Testis (tissue), 2 donors: ENCODE data around the gene DNM3.

Experiments used
- POLR2A ChIP-seq: fragments of 450-650 bp; IDR thresholded peaks from one replicate; pipeline ENCODE4 v1.6.1; 2017; ENCODE audit warnings: antibody characterized with exemption, mild to moderate bottlenecking, moderate library complexity
- TF ChIP-seq, protein P1 (sequence below), 3 experiments: fragments of 450-650 bp in 2 of 3; fragments of 200-600 bp in 1 of 3; sonication (generic) in 1 of 3; IDR thresholded peaks; one replicate each; pipeline ENCODE4 v1.5.1; 2016 to 2019; ENCODE audit warnings: antibody characterized with exemption in 3 of 3, mild to moderate bottlenecking in 2 of 3, moderate library complexity in 1 of 3

DNA sequence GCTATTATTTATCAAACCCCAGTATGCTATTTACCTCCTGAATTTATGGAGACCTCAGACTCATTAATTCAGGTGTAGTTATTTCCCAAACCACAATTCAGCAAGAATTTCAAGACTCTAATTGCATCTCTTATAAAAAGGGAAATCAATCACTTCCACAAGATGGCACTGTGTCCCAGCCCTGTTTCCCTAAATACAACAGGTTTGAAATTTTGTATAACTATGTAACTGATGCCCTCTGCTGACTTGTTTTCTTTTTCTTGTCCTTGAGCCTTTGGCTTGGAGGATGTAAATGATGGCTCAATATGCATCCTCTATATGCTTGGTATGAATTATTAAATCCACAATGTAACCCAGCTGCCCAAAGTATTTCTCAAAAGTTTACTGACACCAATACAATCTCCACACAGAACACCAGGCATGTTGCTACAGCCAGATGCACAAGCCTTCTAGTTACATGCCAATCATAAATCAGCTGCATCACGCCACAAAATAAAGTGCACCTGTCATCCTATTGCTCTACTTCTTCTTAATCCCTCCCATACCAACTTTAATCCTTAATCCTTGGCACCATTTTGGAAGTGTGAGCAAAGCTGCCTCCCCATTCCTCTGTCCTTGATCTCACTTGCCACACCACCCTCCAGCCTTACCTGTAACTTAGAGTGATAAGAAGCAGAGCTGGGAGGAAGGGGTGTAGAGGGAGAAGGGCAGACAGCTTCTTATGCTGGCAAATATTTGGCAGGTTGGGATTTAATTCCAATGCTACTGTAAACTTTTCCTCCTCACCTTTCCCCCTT lies 588.2 kb downstream of the DNM3 start:
- TF ChIP-seq, protein P1, sequence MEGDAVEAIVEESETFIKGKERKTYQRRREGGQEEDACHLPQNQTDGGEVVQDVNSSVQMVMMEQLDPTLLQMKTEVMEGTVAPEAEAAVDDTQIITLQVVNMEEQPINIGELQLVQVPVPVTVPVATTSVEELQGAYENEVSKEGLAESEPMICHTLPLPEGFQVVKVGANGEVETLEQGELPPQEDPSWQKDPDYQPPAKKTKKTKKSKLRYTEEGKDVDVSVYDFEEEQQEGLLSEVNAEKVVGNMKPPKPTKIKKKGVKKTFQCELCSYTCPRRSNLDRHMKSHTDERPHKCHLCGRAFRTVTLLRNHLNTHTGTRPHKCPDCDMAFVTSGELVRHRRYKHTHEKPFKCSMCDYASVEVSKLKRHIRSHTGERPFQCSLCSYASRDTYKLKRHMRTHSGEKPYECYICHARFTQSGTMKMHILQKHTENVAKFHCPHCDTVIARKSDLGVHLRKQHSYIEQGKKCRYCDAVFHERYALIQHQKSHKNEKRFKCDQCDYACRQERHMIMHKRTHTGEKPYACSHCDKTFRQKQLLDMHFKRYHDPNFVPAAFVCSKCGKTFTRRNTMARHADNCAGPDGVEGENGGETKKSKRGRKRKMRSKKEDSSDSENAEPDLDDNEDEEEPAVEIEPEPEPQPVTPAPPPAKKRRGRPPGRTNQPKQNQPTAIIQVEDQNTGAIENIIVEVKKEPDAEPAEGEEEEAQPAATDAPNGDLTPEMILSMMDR (IDR thresholded peaks at IDR 0.05), result peak; percentile 71 to 80 (median 78)
- no peak for TF ChIP-seq POLR2A
